HG02981 (cell line): Measurements from ENCODE around the gene SLC43A1.

Source experiments
- ATAC-seq: cut with Tn5 transposase; IDR thresholded peaks from one replicate; pipeline ENCODE4 v1.9.1; 2021; ENCODE audit warnings: mild to moderate bottlenecking, moderate library complexity; ENCODE audit not compliant: unreplicated experiment

The SLC43A1 gene

GRCh38 chr11:57529012-57529411, 13.5 kb upstream of the SLC43A1 start:
- no peak for ATAC-seq

- ATAC-seq = no peak
Measured at GRCh38 chr11:57527056-57527631, 11.6 kb upstream of the SLC43A1 start.

- no peak for ATAC-seq
Measured at GRCh38 chr11:57523419-57523818, 7.9 kb upstream of the SLC43A1 start.

GRCh38 chr11:57521116-57521515, 5.6 kb upstream of the SLC43A1 start:
- ATAC-seq = no peak

- no peak for ATAC-seq
Measured at GRCh38 chr11:57516061-57516443, 550 bp upstream of the SLC43A1 start.

GRCh38 chr11:57514538-57515331, 767 bp downstream of the SLC43A1 start:
- no peak for ATAC-seq

GRCh38 chr11:57513911-57514537, 1.5 kb downstream of the SLC43A1 start:
- no peak for ATAC-seq

- ATAC-seq = no peak
Measured at GRCh38 chr11:57513452-57513795, 2.1 kb downstream of the SLC43A1 start.

- ATAC-seq = no peak
Measured at GRCh38 chr11:57512646-57513451, 2.7 kb downstream of the SLC43A1 start.

GRCh38 chr11:57511741-57512430, 3.6 kb downstream of the SLC43A1 start:
- ATAC-seq = no peak

- ATAC-seq = no peak
Measured at GRCh38 chr11:57508341-57509170, 6.9 kb downstream of the SLC43A1 start.

- ATAC-seq = no peak
Measured at GRCh38 chr11:57506522-57506921, 9.0 kb downstream of the SLC43A1 start.

GRCh38 chr11:57504511-57504910, 11.0 kb downstream of the SLC43A1 start:
- no peak for ATAC-seq

GRCh38 chr11:57502870-57503269, 12.6 kb downstream of the SLC43A1 start:
- ATAC-seq = no peak

GRCh38 chr11:57502376-57502775, 13.1 kb downstream of the SLC43A1 start:
- no peak for ATAC-seq

GRCh38 chr11:57501953-57502352, 13.5 kb downstream of the SLC43A1 start:
- no peak for ATAC-seq

- ATAC-seq = no peak
Measured at GRCh38 chr11:57500926-57501325, 14.6 kb downstream of the SLC43A1 start.

- no peak for ATAC-seq
Measured at GRCh38 chr11:57500515-57500914, 15.0 kb downstream of the SLC43A1 start.

- ATAC-seq = no peak
Measured at GRCh38 chr11:57499983-57500461, 15.5 kb downstream of the SLC43A1 start.
